H9 (cell line): ENCODE results near the gene WDR73. TPM values are rescaled to one million over a fixed set of nuclear protein-coding genes. Genes with fewer than 3 reads are reported as not detected.

Experiments
- DNase-seq: peaks from one replicate; pipeline ENCODE4 v3.0.0-alpha.2; 2017
- H2AFZ ChIP-seq: one replicate; pipeline ENCODE4 v1.6.1; 2013; ENCODE audit warnings: mild to moderate bottlenecking, low read length, control low read depth, moderate library complexity
- H2AK5ac ChIP-seq: 2 replicates; pipeline ENCODE4 v1.6.1; 2013; ENCODE audit warnings: low read length, control low read depth, mixed read lengths; ENCODE audit not compliant: insufficient read length
- H2BK120ac ChIP-seq: one replicate; pipeline ENCODE4 v1.6.1; 2013; ENCODE audit warnings: low read depth, mild to moderate bottlenecking, low read length, control low read depth, inconsistent platforms; ENCODE audit not compliant: poor library complexity, severe bottlenecking
- H2BK12ac ChIP-seq: 2 replicates; pipeline ENCODE4 v1.6.1; 2013; ENCODE audit warnings: low read length, control low read depth, mixed read lengths, low read depth; ENCODE audit not compliant: insufficient read length
- H2BK15ac ChIP-seq: 2 replicates; pipeline ENCODE4 v1.6.1; 2013; ENCODE audit warnings: low read depth, low read length, control low read depth
- H2BK20ac ChIP-seq: one replicate; pipeline ENCODE4 v1.6.1; 2013; ENCODE audit warnings: low read depth, mild to moderate bottlenecking, low read length, control low read depth, inconsistent platforms; ENCODE audit not compliant: poor library complexity, severe bottlenecking
- H2BK5ac ChIP-seq: 2 replicates; pipeline ENCODE4 v1.6.1; 2013; ENCODE audit warnings: low read length, control low read depth, mixed read lengths; ENCODE audit not compliant: insufficient read length
- H3K14ac ChIP-seq: 2 replicates; pipeline ENCODE4 v1.6.1; 2013; ENCODE audit warnings: low read length, control low read depth; ENCODE audit not compliant: insufficient read depth
- H3K18ac ChIP-seq: 2 replicates; pipeline ENCODE4 v1.6.1; 2013; ENCODE audit warnings: low read depth, mild to moderate bottlenecking, mixed read lengths, low read length, control low read depth; ENCODE audit not compliant: insufficient read length
- H3K23ac ChIP-seq: 2 replicates; pipeline ENCODE4 v1.6.1; 2013; ENCODE audit warnings: low read length, control low read depth, mixed read lengths, low read depth; ENCODE audit not compliant: insufficient read length
- H3K23me2 ChIP-seq: 2 replicates; pipeline ENCODE4 v1.6.1; 2013; ENCODE audit warnings: low read depth, mild to moderate bottlenecking, mixed read lengths, low read length, control low read depth; ENCODE audit not compliant: insufficient read length, poor library complexity, severe bottlenecking
- H3K27ac ChIP-seq: 2 replicates; pipeline ENCODE4 v1.5.1; 2013; ENCODE audit warnings: low read length, control low read depth, mixed read lengths, low read depth; ENCODE audit not compliant: insufficient read length
- H3K27me3 ChIP-seq: 2 replicates; pipeline ENCODE4 v1.6.1; 2013; ENCODE audit warnings: low read length, control low read depth, inconsistent platforms; ENCODE audit not compliant: insufficient read depth
- H3K4ac ChIP-seq: 2 replicates; pipeline ENCODE4 v1.6.1; 2013; ENCODE audit warnings: low read depth, mild to moderate bottlenecking, control low read depth, inconsistent platforms, low read length, moderate library complexity
- H3K4me1 ChIP-seq: 2 replicates; pipeline ENCODE4 v1.6.1; 2013; ENCODE audit warnings: low read length, control low read depth, inconsistent platforms; ENCODE audit not compliant: insufficient read depth
- H3K4me2 ChIP-seq: 2 replicates; pipeline ENCODE4 v1.6.1; 2013; ENCODE audit warnings: low read length, control low read depth, mixed read lengths; ENCODE audit not compliant: insufficient read length, insufficient read depth
- H3K56ac ChIP-seq: 2 replicates; pipeline ENCODE4 v1.6.1; 2013; ENCODE audit warnings: low read depth, mild to moderate bottlenecking, mixed read lengths, low read length, control low read depth; ENCODE audit not compliant: insufficient read length
- H3K79me1 ChIP-seq: 2 replicates; pipeline ENCODE4 v1.6.1; 2013; ENCODE audit warnings: low read depth, mild to moderate bottlenecking, moderate library complexity, low read length, control low read depth, inconsistent platforms; ENCODE audit not compliant: insufficient read depth, poor library complexity, severe bottlenecking
- H3K79me2 ChIP-seq: 2 replicates; pipeline ENCODE4 v1.6.1; 2013; ENCODE audit warnings: low read length, control low read depth, inconsistent platforms; ENCODE audit not compliant: insufficient read depth
- H3K9ac ChIP-seq: 2 replicates; pipeline ENCODE4 v1.6.1; 2013; ENCODE audit warnings: low read length, control low read depth, mixed read lengths; ENCODE audit not compliant: insufficient read length; ENCODE audit errors: extremely low read depth
- H3K9me3 ChIP-seq: one replicate; pipeline ENCODE4 v1.6.1; 2013; ENCODE audit warnings: low read depth, low read length, inconsistent platforms; ENCODE audit not compliant: control insufficient read depth
- H3T11ph ChIP-seq: one replicate; pipeline ENCODE4 v1.6.1; 2013; ENCODE audit warnings: mild to moderate bottlenecking, low read length, control low read depth, inconsistent platforms
- H4K20me1 ChIP-seq: one replicate; pipeline ENCODE4 v1.6.1; 2013; ENCODE audit not compliant: control insufficient read depth, insufficient read length, insufficient read depth
- H4K5ac ChIP-seq: 2 replicates; pipeline ENCODE4 v1.6.1; 2013; ENCODE audit warnings: low read depth, mild to moderate bottlenecking, mixed read lengths, low read length, control low read depth; ENCODE audit not compliant: insufficient read length
- H4K8ac ChIP-seq: replicated peaks from 2 replicates; pipeline ENCODE4 v1.6.1; 2013; ENCODE audit warnings: low read length, control low read depth, mixed read lengths, low read depth; ENCODE audit not compliant: insufficient read length
- H4K91ac ChIP-seq: 2 replicates; pipeline ENCODE4 v1.6.1; 2013; ENCODE audit warnings: low read depth, mild to moderate bottlenecking, moderate library complexity, mixed read lengths, low read length, control low read depth; ENCODE audit not compliant: insufficient read length
- H3K27ac Mint-ChIP-seq, 3 experiments: 2 replicates in 2 of 3; 3 replicates in 1 of 3; pipeline ENCODE4 v1.8.0; 2020 to 2021; ENCODE audit warnings: mixed read lengths in 3 of 3, mild to moderate bottlenecking in 1 of 3, moderate library complexity in 1 of 3
- H3K27me3 Mint-ChIP-seq: 2 replicates; pipeline ENCODE4 v1.8.0; 2021; ENCODE audit warnings: low read depth, mild to moderate bottlenecking, moderate library complexity, mixed read lengths
- H3K36me3 Mint-ChIP-seq, 3 experiments: 2 replicates in 2 of 3; 3 replicates in 1 of 3; pipeline ENCODE4 v1.8.0; 2020 to 2021; ENCODE audit warnings: low read depth in 3 of 3, mixed read lengths in 3 of 3; ENCODE audit not compliant: insufficient read depth in 1 of 3
- H3K4me1 Mint-ChIP-seq, 2 experiments: 2 replicates each; pipeline ENCODE4 v1.8.0; 2020; ENCODE audit warnings: mixed read lengths in 2 of 2
- H3K4me3 Mint-ChIP-seq, 2 experiments: 2 replicates in 1 of 2; 3 replicates in 1 of 2; pipeline ENCODE4 v1.8.0; 2020 to 2021; ENCODE audit warnings: mild to moderate bottlenecking in 2 of 2, mixed read lengths in 2 of 2, moderate library complexity in 1 of 2
- H3K9me3 Mint-ChIP-seq, 2 experiments: 2 replicates in 1 of 2; 3 replicates in 1 of 2; pipeline ENCODE4 v1.8.0; 2020; ENCODE audit warnings: mild to moderate bottlenecking in 2 of 2, mixed read lengths in 2 of 2, moderate library complexity in 1 of 2
- total RNA-seq: library from RNA; stranded (reverse); gene quantifications from 2 replicates; pipeline ENCODE4 v1.2.1, GENCODE V29; 2021
- TF ChIP-seq, protein P1 (sequence below): fragments of 200-600 bp; sonication (generic); conservative IDR thresholded peaks from 3 replicates; pipeline ENCODE4 v1.8.0; 2021; ENCODE audit warnings: antibody characterized with exemption, mild to moderate bottlenecking

Gene WDR73
- total RNA-seq, 1 experiment from 2014 or later = 41.6 TPM

- H4K91ac ChIP-seq = no peak overlapping the region
- H3K4me1 ChIP-seq = no peaks in the 10 kb centered on the region
- H3T11ph ChIP-seq = no peak overlapping the region
- no peak overlapping the region for H2BK20ac ChIP-seq
- H3K4me2 ChIP-seq = no peak overlapping the region
- Mint-ChIP-seq H3K4me3 (no peak overlapping the region), H3K4me1 (peaks cover 0 to 3% of the 10 kb centered on the region in 2 experiments; a peak in 1 of 4 replicates), H3K9me3 (no peaks in the 10 kb centered on the region), H3K36me3 (peaks cover 39 to 85% (median 70%) of the 10 kb centered on the region in 3 experiments), H3K27me3 (no peaks in the 10 kb centered on the region), H3K27ac (no peak overlapping the region)
- H2BK15ac ChIP-seq = no peak overlapping the region
- no peak for DNase-seq
- no peak overlapping the region for H2AFZ ChIP-seq
- no peak overlapping the region for H3K9ac ChIP-seq
- H4K8ac ChIP-seq = no peak overlapping the region
- no peak overlapping the region for H3K56ac ChIP-seq
- H3K14ac ChIP-seq = no peak overlapping the region
- no peak overlapping the region for H2BK5ac ChIP-seq
- H2AK5ac ChIP-seq = no peak overlapping the region
- no peaks in the 10 kb centered on the region for H4K20me1 ChIP-seq
- H3K23ac ChIP-seq = no peak overlapping the region
- no peak overlapping the region for H3K27ac ChIP-seq
- no peak overlapping the region for H3K18ac ChIP-seq
- H3K27me3 ChIP-seq = no peaks in the 10 kb centered on the region
- TF ChIP-seq, protein P1, sequence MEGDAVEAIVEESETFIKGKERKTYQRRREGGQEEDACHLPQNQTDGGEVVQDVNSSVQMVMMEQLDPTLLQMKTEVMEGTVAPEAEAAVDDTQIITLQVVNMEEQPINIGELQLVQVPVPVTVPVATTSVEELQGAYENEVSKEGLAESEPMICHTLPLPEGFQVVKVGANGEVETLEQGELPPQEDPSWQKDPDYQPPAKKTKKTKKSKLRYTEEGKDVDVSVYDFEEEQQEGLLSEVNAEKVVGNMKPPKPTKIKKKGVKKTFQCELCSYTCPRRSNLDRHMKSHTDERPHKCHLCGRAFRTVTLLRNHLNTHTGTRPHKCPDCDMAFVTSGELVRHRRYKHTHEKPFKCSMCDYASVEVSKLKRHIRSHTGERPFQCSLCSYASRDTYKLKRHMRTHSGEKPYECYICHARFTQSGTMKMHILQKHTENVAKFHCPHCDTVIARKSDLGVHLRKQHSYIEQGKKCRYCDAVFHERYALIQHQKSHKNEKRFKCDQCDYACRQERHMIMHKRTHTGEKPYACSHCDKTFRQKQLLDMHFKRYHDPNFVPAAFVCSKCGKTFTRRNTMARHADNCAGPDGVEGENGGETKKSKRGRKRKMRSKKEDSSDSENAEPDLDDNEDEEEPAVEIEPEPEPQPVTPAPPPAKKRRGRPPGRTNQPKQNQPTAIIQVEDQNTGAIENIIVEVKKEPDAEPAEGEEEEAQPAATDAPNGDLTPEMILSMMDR = no peak
- no peak overlapping the region for H2BK12ac ChIP-seq
- H3K4ac ChIP-seq = no peak overlapping the region
- no peak overlapping the region for H2BK120ac ChIP-seq
- H3K23me2 ChIP-seq = no peaks in the 10 kb centered on the region
- no peaks in the 10 kb centered on the region for H3K79me1 ChIP-seq
- no peaks in the 10 kb centered on the region for H3K9me3 ChIP-seq
- no peak overlapping the region for H4K5ac ChIP-seq
- H3K79me2 ChIP-seq = no peaks in the 10 kb centered on the region
These were observed 6.4 kb downstream of the WDR73 start for GRCh38 chr15:84647726-84648125.
